ENCODE measurements around the gene CD82.

GRCh38 chr11:44565211-44565952 lies at the start of gene CD82:
- TF ChIP-seq TAF1 (IDR thresholded peaks at IDR 0.05; ENCODE audit: low read depth) (no peak), CTCF (IDR thresholded peaks at IDR 0.05; ENCODE audit: poor library complexity, severe bottlenecking) (no peak), REST (IDR thresholded peaks at IDR 0.05; ENCODE audit: borderline replicate concordance) (no peak)

All from neural cell (in vitro differentiated cells).